GM20000 (cell line): ENCODE results near the gene PRPF31.
"Not testable (repeated sequence)": the region's sequence is repeated elsewhere in the genome, so short reads cannot be mapped to it uniquely, and the experiment has no call there.

ENCODE experiments used
- DNase-seq: peaks from one replicate; pipeline ENCODE4 v3.0.0; 2012; ENCODE audit warnings: low spot score
- TF ChIP-seq, protein P1 (sequence below): IDR thresholded peaks from 2 replicates; pipeline ENCODE4 v1.5.1; 2012; ENCODE audit warnings: mild to moderate bottlenecking, control low read depth; ENCODE audit errors: extremely low read depth, missing control alignments

PRPF31 gene

DNA sequence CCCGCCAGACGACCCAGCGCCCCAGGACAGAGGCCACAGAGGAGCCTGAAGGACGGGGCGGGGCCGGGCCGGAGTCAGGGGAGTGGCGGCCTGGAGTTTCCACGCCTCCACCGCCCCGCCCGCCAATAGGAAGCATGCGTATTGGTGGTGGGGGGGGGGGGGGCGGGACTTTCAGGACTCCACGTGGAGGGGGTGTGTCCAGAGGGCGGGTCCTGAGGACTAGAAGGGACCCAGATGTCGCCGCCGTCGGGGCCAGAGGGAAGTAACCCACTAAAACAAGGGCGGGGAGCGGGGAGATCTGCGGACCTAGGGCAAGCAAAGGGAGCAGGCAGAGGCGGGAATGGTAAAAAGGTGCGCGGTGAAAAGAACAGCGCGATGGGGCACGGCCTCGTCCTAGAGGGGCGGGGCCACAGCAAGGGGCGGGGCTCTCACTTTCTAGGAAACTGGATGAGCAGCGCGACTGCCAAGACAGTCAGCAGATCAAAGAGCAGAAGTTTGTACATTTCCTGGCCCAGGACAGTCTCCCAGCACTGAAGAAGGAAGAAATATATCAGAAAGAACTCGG, 46.8 kb downstream of the PRPF31 start:
- TF ChIP-seq, protein P1, sequence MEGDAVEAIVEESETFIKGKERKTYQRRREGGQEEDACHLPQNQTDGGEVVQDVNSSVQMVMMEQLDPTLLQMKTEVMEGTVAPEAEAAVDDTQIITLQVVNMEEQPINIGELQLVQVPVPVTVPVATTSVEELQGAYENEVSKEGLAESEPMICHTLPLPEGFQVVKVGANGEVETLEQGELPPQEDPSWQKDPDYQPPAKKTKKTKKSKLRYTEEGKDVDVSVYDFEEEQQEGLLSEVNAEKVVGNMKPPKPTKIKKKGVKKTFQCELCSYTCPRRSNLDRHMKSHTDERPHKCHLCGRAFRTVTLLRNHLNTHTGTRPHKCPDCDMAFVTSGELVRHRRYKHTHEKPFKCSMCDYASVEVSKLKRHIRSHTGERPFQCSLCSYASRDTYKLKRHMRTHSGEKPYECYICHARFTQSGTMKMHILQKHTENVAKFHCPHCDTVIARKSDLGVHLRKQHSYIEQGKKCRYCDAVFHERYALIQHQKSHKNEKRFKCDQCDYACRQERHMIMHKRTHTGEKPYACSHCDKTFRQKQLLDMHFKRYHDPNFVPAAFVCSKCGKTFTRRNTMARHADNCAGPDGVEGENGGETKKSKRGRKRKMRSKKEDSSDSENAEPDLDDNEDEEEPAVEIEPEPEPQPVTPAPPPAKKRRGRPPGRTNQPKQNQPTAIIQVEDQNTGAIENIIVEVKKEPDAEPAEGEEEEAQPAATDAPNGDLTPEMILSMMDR: no peak
- peak; percentile 88 for DNase-seq

DNA sequence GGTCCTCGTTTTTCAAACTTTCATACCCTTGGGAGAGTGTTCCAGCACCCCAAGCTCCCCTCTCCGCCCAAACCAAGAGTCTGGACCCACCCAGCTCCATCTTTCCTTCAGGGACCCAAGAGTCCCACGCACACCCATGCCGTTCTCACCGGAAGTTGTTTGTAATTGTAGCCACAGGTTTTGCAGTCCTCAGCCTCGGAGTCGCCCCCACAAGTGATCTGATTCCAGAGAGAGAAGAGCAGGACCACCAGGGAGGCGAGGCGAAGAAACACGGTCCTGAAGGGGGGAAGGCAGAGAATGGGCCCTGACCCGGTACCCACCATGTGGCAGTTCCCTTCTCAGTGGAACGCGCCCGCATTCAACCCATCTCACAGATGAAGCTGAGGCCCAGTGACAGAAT, 47.3 kb downstream of the PRPF31 start:
- TF ChIP-seq, protein P1: no peak
- no peak for DNase-seq

DNA sequence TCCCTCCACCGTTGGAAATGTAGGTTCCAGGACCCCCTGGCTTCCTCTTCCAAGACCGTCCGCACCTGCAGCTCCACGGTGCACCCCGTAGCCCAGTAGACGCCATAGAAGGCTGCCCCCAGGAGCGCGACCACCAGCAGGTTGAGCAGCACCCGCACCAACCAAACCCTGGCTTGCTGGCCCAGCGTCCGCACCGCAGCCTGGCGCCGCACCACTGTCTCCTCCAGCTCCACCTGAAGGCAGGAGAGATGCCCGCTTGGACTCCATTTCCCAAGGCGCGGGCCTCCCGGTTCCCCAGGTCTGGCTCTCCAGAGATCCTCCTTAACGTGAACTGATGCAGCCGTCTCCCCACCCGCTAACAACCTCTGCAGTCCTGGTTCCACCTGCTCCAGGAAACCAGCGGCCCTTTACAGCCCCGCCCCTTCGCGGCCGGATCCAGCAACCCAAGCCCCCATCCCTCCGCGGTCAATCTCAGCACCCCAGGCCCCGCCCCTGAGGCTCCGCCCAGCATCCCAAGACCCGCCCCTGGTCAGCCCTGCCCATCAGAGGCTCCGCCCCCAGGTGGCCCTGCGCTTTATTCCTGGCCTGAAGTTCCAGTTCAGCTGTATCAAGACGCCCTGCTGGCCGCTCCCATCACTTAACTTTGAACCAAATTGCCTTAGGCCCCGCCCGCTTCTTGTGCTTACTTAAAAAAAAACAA, 49.0 kb downstream of the PRPF31 start:
- no peak for DNase-seq
- TF ChIP-seq, protein P1: no peak

DNA sequence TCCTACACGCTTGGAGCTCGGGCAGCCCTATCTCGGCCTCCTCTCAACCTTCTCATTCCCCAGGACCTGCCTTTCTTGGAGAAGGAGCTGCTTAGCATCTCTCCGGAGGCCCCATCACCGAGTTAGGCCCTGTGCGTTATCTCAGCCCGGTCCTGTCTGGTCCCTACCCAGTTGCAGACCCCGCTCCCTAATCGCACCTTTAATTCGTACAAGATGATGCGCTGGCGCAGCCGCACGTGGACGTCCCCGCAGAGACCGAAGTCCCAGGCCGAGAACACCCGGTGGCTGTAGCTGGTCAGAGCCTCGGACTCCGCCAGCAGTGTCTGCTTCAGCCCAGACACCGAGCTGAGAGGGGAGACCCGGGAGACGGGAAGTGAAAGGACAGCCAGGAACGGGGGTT, 49.7 kb downstream of the PRPF31 start:
- TF ChIP-seq, protein P1: no peak
- no peak for DNase-seq

DNA sequence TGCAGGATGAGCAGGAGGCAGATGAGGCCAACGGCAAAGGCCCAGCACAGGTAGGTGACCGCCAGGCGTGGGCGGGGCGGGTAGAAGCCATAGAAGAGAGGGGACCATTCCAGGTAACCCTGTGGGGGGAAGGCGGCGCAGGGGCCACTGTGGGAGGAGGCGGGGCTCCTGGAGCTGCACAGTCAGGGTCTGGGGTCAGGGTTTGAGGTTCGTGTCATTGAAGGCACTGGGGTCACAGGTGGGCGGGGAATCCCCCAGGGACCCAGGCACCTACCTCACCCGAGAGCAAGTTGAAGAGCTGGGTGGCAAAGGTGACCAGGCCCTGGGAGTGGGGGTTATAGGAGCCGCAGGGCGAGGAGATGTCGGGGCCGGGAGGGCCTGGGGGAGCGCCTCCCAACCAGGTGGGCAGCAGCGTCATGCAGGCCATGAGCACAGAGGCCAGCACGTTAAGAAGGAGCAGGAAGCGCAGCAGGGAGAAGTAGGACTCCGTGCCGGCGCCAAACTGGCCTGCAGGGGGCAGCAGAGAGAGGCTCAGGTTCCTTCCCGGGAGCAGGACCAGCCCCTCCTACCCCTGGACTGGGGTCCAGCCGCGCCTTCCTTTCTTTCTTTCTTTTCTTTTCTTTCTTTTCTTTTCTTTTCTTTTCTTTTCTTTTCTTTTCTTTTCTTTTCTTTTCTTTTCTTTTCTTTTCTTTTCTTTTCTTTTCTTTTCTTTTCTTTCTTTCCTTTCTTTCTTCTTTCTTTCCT, 52.8 kb downstream of the PRPF31 start:
- TF ChIP-seq, protein P1: peak; percentile 81
- peak; percentile 90 for DNase-seq

DNA sequence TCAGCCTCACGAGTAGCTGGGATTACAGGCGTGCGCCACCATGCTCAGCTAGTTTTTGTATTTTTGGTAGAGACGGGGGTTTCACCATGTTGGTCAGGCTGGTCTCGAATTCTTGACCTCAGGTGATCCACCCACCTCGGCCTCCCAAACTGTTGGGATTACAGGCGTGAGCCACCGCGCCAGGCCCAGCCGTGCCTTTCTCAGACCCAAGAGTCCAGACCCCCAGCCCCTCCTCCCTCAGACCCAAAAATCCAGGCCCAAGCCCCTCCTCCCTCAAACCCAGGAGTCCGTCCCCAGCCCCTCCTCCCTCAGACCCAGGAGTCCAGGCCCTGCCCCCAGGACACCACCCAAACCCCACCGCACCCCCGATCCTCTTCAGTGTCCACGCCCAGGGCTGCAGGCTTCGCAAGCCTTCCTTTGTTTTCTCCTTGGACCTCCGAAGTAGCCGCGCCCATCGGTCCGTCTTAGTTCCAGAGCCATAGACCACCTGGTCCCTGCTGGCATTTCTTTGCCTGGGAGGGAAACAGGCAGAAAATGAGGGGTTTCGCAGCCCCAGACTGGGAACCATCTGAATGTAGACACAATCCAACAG, 53.7 kb downstream of the PRPF31 start:
- DNase-seq: no peak
- TF ChIP-seq, protein P1: no peak

DNA sequence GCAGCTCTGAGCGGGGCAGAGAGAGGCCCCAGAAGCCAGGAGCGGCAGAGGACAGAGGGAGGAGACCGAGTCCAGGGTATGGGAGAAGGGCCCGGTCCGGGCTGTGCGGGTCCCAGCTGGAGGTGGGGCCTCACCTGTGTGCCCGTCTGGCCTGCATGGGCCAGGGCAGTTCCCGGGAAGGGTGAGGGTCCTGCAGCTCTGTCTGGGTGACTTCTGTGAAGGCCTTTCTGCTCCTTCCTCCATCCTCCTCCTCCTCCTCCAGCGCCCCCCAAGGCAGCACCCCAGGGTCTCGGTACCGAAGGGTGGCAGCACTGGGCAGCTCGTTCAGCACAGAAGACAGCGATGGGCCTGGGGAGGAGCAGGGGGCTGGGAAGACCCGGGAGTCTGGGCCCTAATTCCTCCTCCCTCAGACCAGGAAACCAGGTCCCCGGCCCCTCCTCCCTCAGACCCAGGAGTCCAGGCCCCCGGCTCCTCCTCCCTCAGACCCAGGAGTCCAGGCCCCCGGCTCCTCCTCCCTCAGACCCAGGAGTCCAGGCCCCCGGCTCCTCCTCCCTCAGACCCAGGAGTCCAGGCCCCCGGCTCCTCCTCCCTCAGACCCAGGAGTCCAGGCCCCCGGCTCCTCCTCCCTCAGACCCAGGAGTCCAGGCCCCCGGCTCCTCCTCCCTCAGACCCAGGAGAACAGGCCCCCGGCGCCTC, 56.3 kb downstream of the PRPF31 start:
- DNase-seq: not testable (repeated sequence)
